CD4-positive, alpha-beta T cell treated with Interleukin-4 for 4 hours (primary cell): Measurements from ENCODE around the gene GSTCD.

ENCODE experiments used
- DNase-seq: peaks from one replicate; pipeline ENCODE4 v3.0.0-alpha.2; 2020

The GSTCD gene

GRCh38 chr4:105895583-105896460 lies 187.2 kb downstream of the GSTCD start:
- DNase-seq, result no peak

- no peak for DNase-seq
Observed at GRCh38 chr4:105896461-105896942, 187.9 kb downstream of the GSTCD start.
